Retinal pigment epithelial cell (primary cell): ENCODE measurements around the gene TCF20.

Source experiments
- DNase-seq: peaks from one replicate; pipeline ENCODE4 v3.0.0-alpha.2; 2010; ENCODE audit warnings: low read depth
- H3K4me3 ChIP-seq: 2 replicates; pipeline ENCODE4 v1.5.1; 2011; ENCODE audit warnings: mild to moderate bottlenecking, low read length, control low read depth, moderate library complexity
- TF ChIP-seq, protein P1 (sequence below): conservative IDR thresholded peaks from 2 replicates; pipeline ENCODE4 v1.5.1; 2011; ENCODE audit warnings: low read depth, low read length, control low read depth, inconsistent platforms

TCF20 gene

GRCh38 chr22:42286205-42286604 is 15.8 kb upstream of the TCF20 start:
- DNase-seq, result no peak
- TF ChIP-seq, protein P1, sequence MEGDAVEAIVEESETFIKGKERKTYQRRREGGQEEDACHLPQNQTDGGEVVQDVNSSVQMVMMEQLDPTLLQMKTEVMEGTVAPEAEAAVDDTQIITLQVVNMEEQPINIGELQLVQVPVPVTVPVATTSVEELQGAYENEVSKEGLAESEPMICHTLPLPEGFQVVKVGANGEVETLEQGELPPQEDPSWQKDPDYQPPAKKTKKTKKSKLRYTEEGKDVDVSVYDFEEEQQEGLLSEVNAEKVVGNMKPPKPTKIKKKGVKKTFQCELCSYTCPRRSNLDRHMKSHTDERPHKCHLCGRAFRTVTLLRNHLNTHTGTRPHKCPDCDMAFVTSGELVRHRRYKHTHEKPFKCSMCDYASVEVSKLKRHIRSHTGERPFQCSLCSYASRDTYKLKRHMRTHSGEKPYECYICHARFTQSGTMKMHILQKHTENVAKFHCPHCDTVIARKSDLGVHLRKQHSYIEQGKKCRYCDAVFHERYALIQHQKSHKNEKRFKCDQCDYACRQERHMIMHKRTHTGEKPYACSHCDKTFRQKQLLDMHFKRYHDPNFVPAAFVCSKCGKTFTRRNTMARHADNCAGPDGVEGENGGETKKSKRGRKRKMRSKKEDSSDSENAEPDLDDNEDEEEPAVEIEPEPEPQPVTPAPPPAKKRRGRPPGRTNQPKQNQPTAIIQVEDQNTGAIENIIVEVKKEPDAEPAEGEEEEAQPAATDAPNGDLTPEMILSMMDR, result no peak
- H3K4me3 ChIP-seq, result no peak overlapping the region

DNA sequence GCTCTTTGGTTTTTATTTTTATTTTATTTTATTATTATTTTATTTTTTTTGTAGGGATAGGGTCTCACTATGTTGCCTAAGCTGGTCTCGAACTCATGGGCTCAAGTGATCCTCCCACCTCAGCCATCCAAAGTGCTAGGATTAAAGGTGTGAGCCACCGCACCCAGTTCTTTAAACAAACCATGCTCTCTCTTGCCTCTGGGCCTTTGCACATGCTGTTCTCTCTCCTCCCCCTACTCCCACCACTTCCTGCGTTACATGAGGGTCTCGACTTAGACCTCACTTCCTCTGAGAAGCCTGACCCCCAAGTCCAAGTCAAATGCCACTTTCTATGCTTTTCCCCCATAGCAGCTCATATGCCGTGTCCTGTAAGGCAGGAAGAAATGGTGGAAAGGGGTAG is 15.2 kb upstream of the TCF20 start:
- TF ChIP-seq, protein P1, result no peak
- DNase-seq, result no peak
- H3K4me3 ChIP-seq, result no peak overlapping the region

- TF ChIP-seq, protein P1, result no peak
- DNase-seq, result no peak
- H3K4me3 ChIP-seq, result no peak overlapping the region
Observed at GRCh38 chr22:42284643-42285181, 14.3 kb upstream of the TCF20 start.

DNA sequence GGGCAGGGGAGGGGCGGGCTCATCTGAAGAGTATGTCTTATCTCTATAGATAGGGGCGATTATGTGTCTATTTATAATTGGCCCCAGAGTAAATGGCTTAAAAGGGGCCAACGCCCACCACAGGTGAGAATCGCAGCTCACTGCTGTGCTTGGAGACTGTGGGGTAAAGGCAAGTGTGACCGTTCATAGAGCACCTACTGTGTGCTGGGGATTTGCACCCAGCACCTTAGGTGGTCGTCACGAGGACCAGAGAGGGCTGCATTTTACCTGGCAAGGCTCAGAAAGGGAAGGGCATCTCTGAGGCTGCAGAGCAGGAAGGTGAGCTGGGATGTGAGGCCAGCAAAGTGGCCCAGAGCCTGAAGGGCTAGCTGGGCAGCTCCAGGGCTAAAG is 13.7 kb upstream of the TCF20 start:
- TF ChIP-seq, protein P1, result no peak
- no peak for DNase-seq
- H3K4me3 ChIP-seq, result no peak overlapping the region

DNA sequence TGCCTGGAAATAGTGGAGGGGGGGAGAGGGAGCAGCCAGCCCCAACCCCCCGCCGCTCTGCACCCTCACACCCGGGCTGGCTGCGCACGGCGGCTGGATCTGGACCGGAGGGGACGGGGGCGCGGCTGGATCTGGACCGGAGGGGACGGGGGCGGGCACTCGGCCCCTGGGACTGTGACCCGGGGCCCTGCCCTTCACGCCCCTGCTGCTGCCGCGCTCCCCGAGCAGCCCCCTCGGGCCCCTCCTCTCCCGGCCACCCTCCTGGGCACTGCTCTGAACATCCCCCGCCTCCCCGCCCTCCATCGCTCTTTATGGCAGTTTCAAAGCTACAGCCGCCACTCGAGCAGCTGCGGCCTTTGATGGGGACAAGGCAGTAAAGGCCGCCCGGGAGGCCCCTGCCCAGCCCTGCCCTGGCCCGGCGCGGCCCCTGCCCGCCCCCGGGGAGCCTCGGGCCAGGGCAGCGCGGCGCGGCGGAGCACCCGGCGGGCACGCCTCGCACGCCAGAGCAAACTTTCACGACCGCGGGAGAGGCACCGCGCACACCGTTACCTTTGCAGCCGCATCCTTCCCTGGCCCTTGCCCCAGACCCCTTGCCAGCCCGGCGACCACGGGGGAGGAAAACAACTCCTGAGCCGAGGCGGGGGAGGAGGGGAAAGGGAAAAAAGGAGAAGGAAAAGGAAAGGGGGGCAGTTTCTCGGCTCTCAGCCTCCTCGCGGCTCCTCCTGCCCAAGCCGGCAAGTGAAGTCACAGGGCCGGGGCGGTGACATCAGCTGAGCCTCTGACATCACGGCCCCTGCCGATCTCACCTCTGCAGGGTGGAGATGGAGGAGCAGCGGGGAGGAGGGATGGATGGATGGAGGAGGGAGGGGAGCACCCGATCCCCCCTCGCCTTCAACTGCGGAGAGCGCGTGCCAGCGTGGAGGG is 13.1 kb upstream of the TCF20 start:
- no peak for DNase-seq

GRCh38 chr22:42282943-42283277 is 12.5 kb upstream of the TCF20 start:
- H3K4me3 ChIP-seq, result no peak overlapping the region
- DNase-seq, result no peak
- TF ChIP-seq, protein P1, result no peak

More for the DNA sequence above, 13.1 kb upstream of the TCF20 start:
- H3K4me3 ChIP-seq, result peak overlapping the region; percentile 32
- TF ChIP-seq, protein P1, result no peak
